DOHH2 (cell line): Measurements from ENCODE around the gene C1QTNF8.

Experiments
- H3F3A ChIP-seq: fragments of 200-600 bp; sonication (generic), shearing (Covaris generic); 2 replicates; pipeline ENCODE4 v1.6.0; 2016; ENCODE audit warnings: antibody characterized with exemption, mild to moderate bottlenecking; ENCODE audit not compliant: control insufficient read depth, insufficient read depth
- H3K27ac ChIP-seq: fragments of 200-600 bp; sonication (generic); 2 replicates; pipeline ENCODE4 v1.5.1; 2014; ENCODE audit warnings: low read depth, mild to moderate bottlenecking, low read length, moderate library complexity
- H3K27me3 ChIP-seq: fragments of 200-600 bp; sonication (generic); 2 replicates; pipeline ENCODE4 v1.6.1; 2014; ENCODE audit warnings: mild to moderate bottlenecking, low read length, mixed read lengths; ENCODE audit not compliant: control insufficient read depth
- H3K36me3 ChIP-seq: fragments of 200-600 bp; sonication (generic); 2 replicates; pipeline ENCODE4 v1.6.1; 2014; ENCODE audit warnings: mild to moderate bottlenecking, low read length, moderate library complexity, mixed read lengths; ENCODE audit not compliant: control insufficient read depth
- H3K4me1 ChIP-seq: fragments of 200-600 bp; sonication (generic); 2 replicates; pipeline ENCODE4 v1.6.1; 2014; ENCODE audit warnings: mild to moderate bottlenecking, low read length, mixed read lengths; ENCODE audit not compliant: control insufficient read depth
- H3K4me2 ChIP-seq: fragments of 200-600 bp; sonication (generic); 2 replicates; pipeline ENCODE4 v1.6.0; 2014; ENCODE audit warnings: mild to moderate bottlenecking, low read length, moderate library complexity
- H3K4me3 ChIP-seq: fragments of 200-600 bp; sonication (generic); 2 replicates; pipeline ENCODE4 v1.5.1; 2014; ENCODE audit warnings: mild to moderate bottlenecking, low read length, mixed read lengths
- H3K79me2 ChIP-seq: fragments of 200-600 bp; sonication (generic); 2 replicates; pipeline ENCODE4 v1.6.1; 2014; ENCODE audit warnings: mild to moderate bottlenecking, low read length, mixed read lengths; ENCODE audit not compliant: control insufficient read depth
- H3K9me2 ChIP-seq: fragments of 200-600 bp; sonication (generic); replicated peaks from 2 replicates; pipeline ENCODE4 v1.6.1; 2014; ENCODE audit warnings: mild to moderate bottlenecking, low read length, mixed read lengths; ENCODE audit not compliant: control insufficient read depth
- H3K9me3 ChIP-seq: fragments of 200-600 bp; sonication (generic); 2 replicates; pipeline ENCODE4 v1.6.1; 2014; ENCODE audit warnings: antibody characterized with exemption, low read length, mixed read lengths; ENCODE audit not compliant: control insufficient read depth, insufficient read depth
- H4K20me1 ChIP-seq: fragments of 200-600 bp; sonication (generic); 2 replicates; pipeline ENCODE4 v1.6.0; 2014; ENCODE audit warnings: low read depth, mild to moderate bottlenecking, antibody characterized with exemption, low read length, moderate library complexity; ENCODE audit not compliant: control insufficient read depth, insufficient read depth
- EZH2phosphoT487 ChIP-seq: fragments of 200-600 bp; sonication (generic); IDR thresholded peaks from 2 replicates; pipeline ENCODE4 v1.6.1; 2017; ENCODE audit warnings: borderline replicate concordance, mild to moderate bottlenecking, antibody characterized with exemption, low read length, moderate library complexity, mixed read lengths
- TF ChIP-seq, protein P1 (sequence below): fragments of 200-600 bp; sonication (generic); IDR thresholded peaks from one replicate; pipeline ENCODE4 v1.5.1; 2014; ENCODE audit warnings: antibody characterized with exemption, mild to moderate bottlenecking, low read depth, low read length; ENCODE audit not compliant: poor library complexity, severe bottlenecking

The C1QTNF8 gene

GRCh38 chr16:1090620-1091587 lies 5.1 kb downstream of the C1QTNF8 start:
- Histone ChIP-seq H3F3A (no peaks in the 10 kb centered on the region), H3K27ac (no peak overlapping the region), H3K4me1 (no peaks in the 10 kb centered on the region), H3K9me3 (peaks cover 4% of the 10 kb centered on the region; the same call in 1 of the 2 replicates), H3K4me2 (no peak overlapping the region), H3K79me2 (no peaks in the 10 kb centered on the region), H3K9me2 (no peaks in the 10 kb centered on the region), H3K36me3 (no peaks in the 10 kb centered on the region), H4K20me1 (no peaks in the 10 kb centered on the region), H3K4me3 (no peak overlapping the region), H3K27me3 (no peaks in the 10 kb centered on the region)
- TF ChIP-seq, protein P1, sequence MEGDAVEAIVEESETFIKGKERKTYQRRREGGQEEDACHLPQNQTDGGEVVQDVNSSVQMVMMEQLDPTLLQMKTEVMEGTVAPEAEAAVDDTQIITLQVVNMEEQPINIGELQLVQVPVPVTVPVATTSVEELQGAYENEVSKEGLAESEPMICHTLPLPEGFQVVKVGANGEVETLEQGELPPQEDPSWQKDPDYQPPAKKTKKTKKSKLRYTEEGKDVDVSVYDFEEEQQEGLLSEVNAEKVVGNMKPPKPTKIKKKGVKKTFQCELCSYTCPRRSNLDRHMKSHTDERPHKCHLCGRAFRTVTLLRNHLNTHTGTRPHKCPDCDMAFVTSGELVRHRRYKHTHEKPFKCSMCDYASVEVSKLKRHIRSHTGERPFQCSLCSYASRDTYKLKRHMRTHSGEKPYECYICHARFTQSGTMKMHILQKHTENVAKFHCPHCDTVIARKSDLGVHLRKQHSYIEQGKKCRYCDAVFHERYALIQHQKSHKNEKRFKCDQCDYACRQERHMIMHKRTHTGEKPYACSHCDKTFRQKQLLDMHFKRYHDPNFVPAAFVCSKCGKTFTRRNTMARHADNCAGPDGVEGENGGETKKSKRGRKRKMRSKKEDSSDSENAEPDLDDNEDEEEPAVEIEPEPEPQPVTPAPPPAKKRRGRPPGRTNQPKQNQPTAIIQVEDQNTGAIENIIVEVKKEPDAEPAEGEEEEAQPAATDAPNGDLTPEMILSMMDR = no peak
- TF ChIP-seq EZH2phosphoT487 = no peak

DNA sequence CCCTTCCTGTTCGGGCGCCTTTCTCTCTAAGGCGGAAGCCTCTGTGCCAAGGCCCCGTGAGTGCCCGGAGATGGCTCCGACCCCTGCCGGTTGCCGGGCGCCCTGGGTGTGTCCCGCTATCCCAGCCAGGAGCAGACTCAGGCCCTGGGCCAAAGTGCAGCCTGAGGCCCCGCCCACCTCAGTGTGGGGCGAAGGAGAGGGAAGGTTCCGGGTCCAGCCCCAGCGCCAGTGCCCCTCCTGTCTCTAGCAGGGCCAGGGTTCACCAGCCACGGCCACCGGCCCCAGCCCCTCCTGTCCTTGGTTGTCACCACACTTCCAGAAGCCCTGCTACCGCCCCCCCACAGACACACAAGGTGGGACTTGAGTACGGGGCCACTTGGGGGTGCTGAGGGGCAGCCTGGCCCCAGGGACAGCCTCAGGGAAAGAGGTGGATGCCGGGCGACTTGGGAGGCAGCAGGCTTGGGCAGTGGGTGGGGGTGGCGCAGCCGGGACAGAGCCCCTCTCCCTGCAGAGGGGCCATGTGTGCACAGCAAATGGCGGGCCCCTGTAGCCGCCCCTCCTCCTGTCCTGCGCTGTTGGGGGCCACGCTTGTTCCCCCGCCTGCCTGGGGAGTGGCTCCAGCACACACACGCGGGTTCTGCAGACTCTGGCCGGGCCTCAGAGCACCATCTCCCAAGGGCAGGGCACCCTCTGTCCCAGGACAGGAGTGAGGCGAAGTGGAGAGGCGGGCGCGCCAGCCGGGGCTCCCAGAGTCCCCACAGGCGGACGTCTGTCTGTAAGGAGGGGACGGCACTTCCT lies 6.0 kb downstream of the C1QTNF8 start:
- no peak overlapping the region for H3K27ac ChIP-seq
- H3F3A ChIP-seq = no peaks in the 10 kb centered on the region
- H3K9me2 ChIP-seq = no peaks in the 10 kb centered on the region
- no peaks in the 10 kb centered on the region for H3K4me1 ChIP-seq
- TF ChIP-seq, protein P1 = no peak
- TF ChIP-seq EZH2phosphoT487 = no peak
- no peaks in the 10 kb centered on the region for H4K20me1 ChIP-seq
- H3K79me2 ChIP-seq = no peaks in the 10 kb centered on the region
- H3K36me3 ChIP-seq = no peaks in the 10 kb centered on the region
- H3K9me3 ChIP-seq = peaks cover 4% of the 10 kb centered on the region; the same call in 1 of the 2 replicates
- H3K27me3 ChIP-seq = no peaks in the 10 kb centered on the region
- H3K4me2 ChIP-seq = no peak overlapping the region
- no peak overlapping the region for H3K4me3 ChIP-seq

GRCh38 chr16:1089439-1089821 lies 6.6 kb downstream of the C1QTNF8 start:
- H3K27me3 ChIP-seq = no peaks in the 10 kb centered on the region
- H3K79me2 ChIP-seq = no peaks in the 10 kb centered on the region
- no peaks in the 10 kb centered on the region for H3F3A ChIP-seq
- no peaks in the 10 kb centered on the region for H3K4me1 ChIP-seq
- no peak overlapping the region for H3K4me3 ChIP-seq
- H3K27ac ChIP-seq = no peak overlapping the region
- H3K36me3 ChIP-seq = no peaks in the 10 kb centered on the region
- TF ChIP-seq, protein P1 = no peak
- no peak for TF ChIP-seq EZH2phosphoT487
- no peaks in the 10 kb centered on the region for H4K20me1 ChIP-seq
- H3K9me2 ChIP-seq = no peaks in the 10 kb centered on the region
- H3K4me2 ChIP-seq = no peak overlapping the region
- peaks cover 4% of the 10 kb centered on the region; the same call in 1 of the 2 replicates for H3K9me3 ChIP-seq
